ENCODE data around the gene MAGEA1. TPM values are rescaled to one million over a fixed set of nuclear protein-coding genes. Genes with fewer than 3 reads are reported as not detected.
"Not testable (repeated sequence)": the region's sequence is repeated elsewhere in the genome, so short reads cannot be mapped to it uniquely, and the experiment has no call there.

Gene MAGEA1, protein sequence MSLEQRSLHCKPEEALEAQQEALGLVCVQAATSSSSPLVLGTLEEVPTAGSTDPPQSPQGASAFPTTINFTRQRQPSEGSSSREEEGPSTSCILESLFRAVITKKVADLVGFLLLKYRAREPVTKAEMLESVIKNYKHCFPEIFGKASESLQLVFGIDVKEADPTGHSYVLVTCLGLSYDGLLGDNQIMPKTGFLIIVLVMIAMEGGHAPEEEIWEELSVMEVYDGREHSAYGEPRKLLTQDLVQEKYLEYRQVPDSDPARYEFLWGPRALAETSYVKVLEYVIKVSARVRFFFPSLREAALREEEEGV
- total RNA-seq = not detected

- DNase-seq (ENCODE audit: low spot score) = no peak
These were observed at the start of gene MAGEA1 for GRCh38 chrX:153179131-153179530. MAGEA1 (plus strand) TSS chrX:153179284; CDS start chrX:153182390, 3,106 bp downstream.

- DNase-seq (ENCODE audit: low spot score) = not testable (repeated sequence)
These were observed 46.2 kb upstream of the MAGEA1 start for GRCh38 chrX:153132924-153133323.

DNA sequence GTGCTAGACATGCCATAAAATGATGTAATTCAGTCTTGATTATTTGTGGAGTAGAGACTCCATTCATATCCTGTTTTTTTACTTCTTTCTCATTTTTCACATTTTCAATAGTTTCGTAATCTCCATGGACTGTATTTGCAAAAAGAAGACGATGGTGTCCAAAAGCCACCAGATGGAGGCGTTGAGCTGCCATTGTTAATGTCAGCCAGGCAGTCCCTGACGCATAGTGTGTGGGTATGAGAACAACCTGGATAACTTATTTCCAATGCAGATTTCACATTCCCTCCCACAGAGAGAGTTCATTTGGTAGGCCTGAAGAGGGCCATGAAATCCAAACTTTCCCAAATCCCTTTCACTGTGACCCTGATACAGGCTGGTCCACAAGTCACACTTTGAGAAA is 40.0 kb upstream of the MAGEA1 start:
- DNase-seq (ENCODE audit: low spot score) = not testable (repeated sequence)

DNA sequence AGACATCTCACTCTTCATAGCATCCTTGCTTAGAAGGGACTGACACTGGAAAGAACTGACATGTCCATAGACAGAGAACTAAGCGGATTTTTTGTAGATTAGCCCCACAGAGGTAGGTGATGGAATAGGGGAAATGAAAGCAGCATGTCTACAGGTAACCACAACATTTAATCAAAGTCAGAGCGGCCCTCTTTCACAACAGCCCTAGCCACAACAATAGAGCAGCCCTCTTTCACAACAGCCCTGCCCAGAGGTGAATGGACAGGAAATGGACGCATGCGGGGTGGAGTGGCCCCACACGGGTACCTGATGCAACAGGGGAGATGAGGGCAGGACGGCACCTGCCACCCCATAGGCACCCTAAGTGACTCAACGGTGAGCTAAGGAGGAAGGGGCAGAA is 32.8 kb upstream of the MAGEA1 start:
- DNase-seq (ENCODE audit: low spot score) = not testable (repeated sequence)

GRCh38 chrX:153153516-153153915 is 25.6 kb upstream of the MAGEA1 start:
- DNase-seq (ENCODE audit: low spot score) = no peak

GRCh38 chrX:153157450-153157849 is 21.6 kb upstream of the MAGEA1 start:
- DNase-seq (ENCODE audit: low spot score) = no peak

DNA sequence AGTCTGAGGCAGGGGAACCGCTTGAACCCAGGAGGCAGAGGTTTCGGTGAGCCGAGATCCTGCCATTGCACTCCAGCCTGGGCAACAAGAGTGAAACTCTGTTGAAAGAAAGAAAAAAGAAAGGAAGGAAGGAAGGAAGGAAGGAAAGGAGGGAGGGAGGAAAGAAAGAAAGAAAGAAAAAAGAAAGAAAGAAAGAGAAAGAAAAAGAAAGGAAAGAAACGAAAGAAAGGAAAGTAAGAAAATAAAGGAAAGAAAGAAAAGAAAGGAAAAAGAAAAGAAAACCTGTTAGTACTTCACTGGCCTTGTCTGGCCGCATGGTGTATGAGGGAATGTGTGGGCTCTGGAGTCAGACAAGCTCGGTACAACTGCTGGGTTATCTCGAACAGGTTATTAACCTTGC is 20.8 kb upstream of the MAGEA1 start:
- no peak for DNase-seq (ENCODE audit: low spot score)

DNA sequence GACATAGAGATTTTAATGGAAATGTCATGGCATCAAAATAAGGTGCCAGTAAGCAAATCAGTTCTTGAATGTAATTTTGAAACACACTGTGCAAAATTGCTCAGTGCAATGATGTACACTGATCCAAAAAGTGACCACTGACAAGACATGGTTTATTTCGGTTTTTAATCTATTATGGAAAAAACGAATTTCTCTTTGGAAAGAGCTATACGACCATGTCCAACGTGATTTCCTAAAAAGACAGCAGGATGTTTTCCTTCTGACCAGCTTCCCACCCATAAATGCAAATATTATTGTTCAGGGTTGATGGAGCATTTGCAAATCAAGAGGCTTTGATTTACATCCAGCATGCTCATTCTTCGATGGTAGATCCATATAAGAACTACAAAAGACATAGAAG is 17.1 kb upstream of the MAGEA1 start:
- no peak for DNase-seq (ENCODE audit: low spot score)

GRCh38 chrX:153164733-153165132 is 14.4 kb upstream of the MAGEA1 start:
- DNase-seq (ENCODE audit: low spot score) = no peak

- DNase-seq (ENCODE audit: low spot score) = not testable (repeated sequence)
These were observed 10.7 kb upstream of the MAGEA1 start for GRCh38 chrX:153168423-153168822.

- no peak for DNase-seq (ENCODE audit: low spot score)
These were observed 2.7 kb downstream of the MAGEA1 start for GRCh38 chrX:153181822-153182221.

GRCh38 chrX:153184787-153185186 is 5.7 kb downstream of the MAGEA1 start:
- no peak for DNase-seq (ENCODE audit: low spot score)

- DNase-seq (ENCODE audit: low spot score) = no peak
These were observed 11.3 kb downstream of the MAGEA1 start for GRCh38 chrX:153190381-153190780.

GRCh38 chrX:153200462-153200861 is 21.4 kb downstream of the MAGEA1 start:
- DNase-seq (ENCODE audit: low spot score) = no peak

- no peak for DNase-seq (ENCODE audit: low spot score)
These were observed 27.5 kb downstream of the MAGEA1 start for GRCh38 chrX:153206425-153207046.

DNA sequence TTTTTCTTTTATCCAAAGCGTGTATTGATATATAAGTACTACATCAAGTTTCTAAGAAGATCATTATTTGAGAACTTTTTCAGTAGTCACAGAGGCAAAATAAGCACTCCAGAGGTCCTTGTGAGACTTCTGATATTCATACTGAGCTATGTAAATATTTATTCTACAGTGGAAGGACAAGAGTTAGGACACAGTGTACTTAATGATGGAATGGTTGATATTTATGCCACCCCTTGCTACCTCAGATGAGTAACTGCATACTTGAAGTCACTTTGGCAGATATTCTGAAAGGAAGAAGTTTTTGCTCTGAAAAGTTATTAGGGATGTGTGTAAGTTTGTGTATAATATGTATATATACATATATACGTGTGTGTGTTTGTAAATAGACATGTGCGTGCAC is 30.3 kb downstream of the MAGEA1 start:
- no peak for DNase-seq (ENCODE audit: low spot score)

- no peak for DNase-seq (ENCODE audit: low spot score)
These were observed 35.9 kb downstream of the MAGEA1 start for GRCh38 chrX:153214934-153215333.

DNA sequence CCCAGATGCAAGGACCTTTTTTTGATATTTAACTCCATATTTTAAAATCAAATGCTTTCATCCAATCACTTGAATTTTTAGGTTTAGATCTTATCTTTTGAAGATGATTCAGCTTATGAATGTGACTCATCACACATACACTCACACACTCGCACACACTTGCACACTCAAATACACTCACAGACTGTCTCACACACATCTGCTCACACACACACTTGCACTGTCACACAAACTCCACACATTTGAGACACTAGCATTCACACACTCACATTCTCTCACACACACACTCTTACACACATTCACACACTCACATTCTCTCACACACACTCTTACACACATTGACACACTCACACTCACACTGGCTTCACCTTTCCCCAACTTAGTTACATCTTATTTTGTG is 37.8 kb downstream of the MAGEA1 start:
- DNase-seq (ENCODE audit: low spot score) = no peak

GRCh38 chrX:153225438-153226098 is 46.5 kb downstream of the MAGEA1 start:
- no peak for DNase-seq (ENCODE audit: low spot score)

- no peak for DNase-seq (ENCODE audit: low spot score)
These were observed 47.5 kb downstream of the MAGEA1 start for GRCh38 chrX:153226344-153227185.

Data from mucosa of gallbladder (tissue), 1 donor.